Epithelial cell of proximal tubule (primary cell): Measurements from ENCODE around the gene NOC4L. TPM values are rescaled to one million over a fixed set of nuclear protein-coding genes. Genes with fewer than 3 reads are reported as not detected.

Experiments
- DNase-seq: peaks from one replicate; pipeline ENCODE4 v3.0.0-alpha.2; 2011; ENCODE audit warnings: low read depth
- H3K4me3 ChIP-seq: 2 replicates; pipeline ENCODE4 v1.5.1; 2011; ENCODE audit warnings: low read depth, mild to moderate bottlenecking, low read length
- total RNA-seq: library from RNA; depleted of rRNA; stranded (reverse); fragments of >200 nt; gene quantifications from 2 replicates; pipeline ENCODE4 v1.2.3, GENCODE V29; 2015
- TF ChIP-seq, protein P1 (sequence below): conservative IDR thresholded peaks from 2 replicates; pipeline ENCODE4 v1.5.1; 2012; ENCODE audit warnings: low read depth, mild to moderate bottlenecking, low read length

NOC4L gene
- total RNA-seq, 1 donor from 2014 or later = 45.0 TPM

GRCh38 chr12:132103542-132104308, 40.5 kb upstream of the NOC4L start:
- H3K4me3 ChIP-seq = no peak overlapping the region
- TF ChIP-seq, protein P1, sequence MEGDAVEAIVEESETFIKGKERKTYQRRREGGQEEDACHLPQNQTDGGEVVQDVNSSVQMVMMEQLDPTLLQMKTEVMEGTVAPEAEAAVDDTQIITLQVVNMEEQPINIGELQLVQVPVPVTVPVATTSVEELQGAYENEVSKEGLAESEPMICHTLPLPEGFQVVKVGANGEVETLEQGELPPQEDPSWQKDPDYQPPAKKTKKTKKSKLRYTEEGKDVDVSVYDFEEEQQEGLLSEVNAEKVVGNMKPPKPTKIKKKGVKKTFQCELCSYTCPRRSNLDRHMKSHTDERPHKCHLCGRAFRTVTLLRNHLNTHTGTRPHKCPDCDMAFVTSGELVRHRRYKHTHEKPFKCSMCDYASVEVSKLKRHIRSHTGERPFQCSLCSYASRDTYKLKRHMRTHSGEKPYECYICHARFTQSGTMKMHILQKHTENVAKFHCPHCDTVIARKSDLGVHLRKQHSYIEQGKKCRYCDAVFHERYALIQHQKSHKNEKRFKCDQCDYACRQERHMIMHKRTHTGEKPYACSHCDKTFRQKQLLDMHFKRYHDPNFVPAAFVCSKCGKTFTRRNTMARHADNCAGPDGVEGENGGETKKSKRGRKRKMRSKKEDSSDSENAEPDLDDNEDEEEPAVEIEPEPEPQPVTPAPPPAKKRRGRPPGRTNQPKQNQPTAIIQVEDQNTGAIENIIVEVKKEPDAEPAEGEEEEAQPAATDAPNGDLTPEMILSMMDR = no peak
- DNase-seq = no peak

GRCh38 chr12:132105467-132105866, 38.8 kb upstream of the NOC4L start:
- no peak for DNase-seq
- TF ChIP-seq, protein P1 = no peak
- H3K4me3 ChIP-seq = no peak overlapping the region

- no peak overlapping the region for H3K4me3 ChIP-seq
- no peak for DNase-seq
- TF ChIP-seq, protein P1 = no peak
Measured at GRCh38 chr12:132106921-132107320, 37.3 kb upstream of the NOC4L start.

- no peak for DNase-seq
- TF ChIP-seq, protein P1 = no peak
- H3K4me3 ChIP-seq = no peak overlapping the region
Measured at GRCh38 chr12:132108211-132108832, 35.9 kb upstream of the NOC4L start.

DNA sequence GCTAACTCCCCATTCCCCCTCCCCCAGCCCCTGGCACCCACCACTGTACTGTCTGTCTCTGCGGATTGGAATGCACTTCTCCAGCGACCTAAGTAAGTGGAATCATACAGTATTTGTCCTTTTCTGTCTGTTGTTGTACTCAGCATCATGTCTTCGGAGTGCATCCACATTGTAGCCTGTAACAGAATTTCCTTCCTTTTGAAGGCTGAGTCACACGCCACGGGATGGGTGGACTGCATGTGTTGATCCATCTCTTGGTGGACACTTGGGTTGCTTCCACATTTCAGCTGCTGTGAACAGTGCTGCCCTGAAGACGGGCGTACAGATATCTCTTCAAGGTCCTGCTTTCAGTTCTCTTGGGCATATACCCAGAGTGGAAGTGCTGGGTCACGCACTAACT, 34.5 kb upstream of the NOC4L start:
- H3K4me3 ChIP-seq = no peak overlapping the region
- TF ChIP-seq, protein P1 = no peak
- DNase-seq = no peak

DNA sequence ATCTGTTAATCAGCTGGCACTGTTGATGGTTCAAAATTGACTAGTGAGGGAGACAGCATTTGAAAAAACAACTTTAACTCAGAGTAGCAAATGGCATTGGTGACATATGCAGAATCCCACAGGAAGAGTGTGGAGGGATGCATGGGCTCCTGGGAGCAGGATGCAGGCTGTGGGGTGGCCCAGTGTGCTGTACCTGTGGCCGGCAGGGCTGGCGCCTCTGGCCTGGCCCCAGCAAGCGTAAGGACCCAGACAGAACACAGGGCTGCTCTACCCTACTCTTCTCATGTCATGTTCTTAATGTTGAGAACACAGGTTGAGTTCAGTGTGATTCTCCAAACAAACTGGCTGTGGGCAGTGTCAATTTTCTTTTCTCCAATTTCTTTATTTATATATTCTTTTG, 33.6 kb upstream of the NOC4L start:
- TF ChIP-seq, protein P1 = no peak
- H3K4me3 ChIP-seq = no peak overlapping the region
- no peak for DNase-seq
